Measurements from ENCODE around the gene C6orf47. TPM values are rescaled to one million over a fixed set of nuclear protein-coding genes. Genes with fewer than 3 reads are reported as not detected.

The C6orf47 gene
- total RNA-seq, 1 donor from 2014 or later: 20.8 TPM

DNA sequence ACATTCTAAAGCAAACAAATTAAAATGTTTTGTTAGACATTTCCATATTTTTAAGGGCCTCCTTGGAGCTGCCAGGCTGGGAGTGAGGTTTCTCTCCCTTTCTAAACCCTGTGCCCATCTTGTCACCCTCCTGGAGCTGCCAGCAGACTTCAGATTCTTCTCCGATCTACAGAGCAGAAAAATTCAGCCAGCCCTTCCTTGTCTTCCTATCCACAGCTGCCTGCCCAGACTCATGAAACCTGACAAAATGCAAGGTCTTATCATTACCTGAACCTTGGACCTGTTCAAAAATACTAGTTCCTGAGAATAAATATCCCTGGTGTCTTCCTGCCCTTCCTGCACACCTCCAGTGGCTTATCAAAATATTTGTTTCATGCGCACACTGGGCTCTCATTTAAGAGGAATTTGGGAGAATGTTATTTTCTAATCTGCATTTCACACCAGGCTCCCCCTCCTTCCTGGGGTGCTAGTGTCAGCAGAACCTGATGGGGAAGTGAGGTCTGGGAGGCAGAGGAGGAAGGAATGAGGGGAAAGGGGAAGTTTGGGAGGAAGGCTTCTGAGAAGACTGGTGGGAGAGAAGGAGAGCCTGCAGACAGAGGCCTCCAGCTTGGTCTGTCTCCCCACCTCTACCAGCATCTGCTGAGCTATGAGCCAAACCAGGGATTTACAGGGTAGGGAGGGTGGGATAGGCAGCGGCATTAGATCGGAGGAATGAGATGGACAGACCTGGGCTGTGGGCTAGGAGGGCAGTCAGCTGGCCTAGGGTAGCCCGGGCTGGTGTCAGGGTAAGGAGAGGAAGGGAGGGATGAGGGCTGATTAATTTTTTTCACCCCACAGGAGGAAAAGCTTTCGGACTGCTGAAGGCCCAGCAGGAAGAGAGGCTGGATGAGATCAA, 45.6 kb downstream of the C6orf47 start, which contains the start of gene AIF1:
TSS of gene AIF1 (plus strand) at position 551 of the 895 bp plus-strand sequence. CDS start at position 647, 96 bp downstream.
- DNase-seq: no peak

- no peak for DNase-seq
Observed at GRCh38 chr6:31614075-31614619, 46.4 kb downstream of the C6orf47 start.

- DNase-seq: no peak
Observed at GRCh38 chr6:31610968-31611367, 49.6 kb downstream of the C6orf47 start.

GRCh38 chr6:31609519-31610406, 50.8 kb downstream of the C6orf47 start:
- no peak for DNase-seq

Small RNA genes within 50 kb of the gene (small RNA-seq; reads per million reads assigned to genes)
- not detected for gene MIR4646 (ENCODE audit: low replicate concordance)
- gene MIR6832 (ENCODE audit: low replicate concordance): not detected
- not detected for gene RF00019 (ENCODE audit: low replicate concordance)
- 3.8 reads per million, percentile 91 among the genes with 10 or more reads in this experiment for gene SNORA38 (ENCODE audit: low replicate concordance)
- gene UQCRHP1 (ENCODE audit: low replicate concordance): not detected

Other genes with a start within 250 kb of the C6orf47 start
- gene MICB, start 162.6 kb downstream of the C6orf47 start, total RNA-seq: 3.9 TPM
- not detected for gene MCCD1, start 131.8 kb downstream of the C6orf47 start, total RNA-seq
- 319 TPM for gene DDX39B, start 118.8 kb downstream of the C6orf47 start, total RNA-seq
- gene ATP6V1G2, start 114.2 kb downstream of the C6orf47 start, total RNA-seq: 1.3 TPM
- 11.4 TPM for gene NFKBIL1, start 113.2 kb downstream of the C6orf47 start, total RNA-seq
- gene LTA, start 88.5 kb downstream of the C6orf47 start, total RNA-seq: not detected
- gene TNF, start 85.2 kb downstream of the C6orf47 start, total RNA-seq: not detected
- gene LTB, start 78.4 kb downstream of the C6orf47 start, total RNA-seq: 1.7 TPM
- 1.5 TPM for gene LST1, start 74.5 kb downstream of the C6orf47 start, total RNA-seq
- gene NCR3, start 67.8 kb downstream of the C6orf47 start, total RNA-seq: not detected
- gene AIF1, start 45.5 kb downstream of the C6orf47 start, total RNA-seq: 10.9 TPM
- 66.1 TPM for gene PRRC2A, start 40.1 kb downstream of the C6orf47 start, total RNA-seq
- 154 TPM for gene BAG6, start 8.1 kb downstream of the C6orf47 start, total RNA-seq
- gene APOM, start 4.9 kb downstream of the C6orf47 start, total RNA-seq: not detected
- 18.0 TPM for gene GPANK1, start 4.2 kb upstream of the C6orf47 start, total RNA-seq
- 92.1 TPM for gene CSNK2B, start 5.3 kb upstream of the C6orf47 start, total RNA-seq
- gene LY6G5B, start 9.2 kb upstream of the C6orf47 start, total RNA-seq: 2.6 TPM
- not detected for gene LY6G5C, start 20.3 kb upstream of the C6orf47 start, total RNA-seq
- gene ABHD16A, start 42.5 kb upstream of the C6orf47 start, total RNA-seq: 46.2 TPM
- 0.82 TPM for gene LY6G6F, start 46.1 kb upstream of the C6orf47 start, total RNA-seq
- gene LY6G6D, start 54.6 kb upstream of the C6orf47 start, total RNA-seq: not detected
- 1.1 TPM for gene LY6G6C, start 61.0 kb upstream of the C6orf47 start, total RNA-seq
- not detected for gene MPIG6B, start 62.6 kb upstream of the C6orf47 start, total RNA-seq
- gene DDAH2, start 68.5 kb upstream of the C6orf47 start, total RNA-seq: 114 TPM
- gene CLIC1, start 75.8 kb upstream of the C6orf47 start, total RNA-seq: 131 TPM
- gene MSH5, start 79.2 kb upstream of the C6orf47 start, total RNA-seq: 9.6 TPM
- not detected for gene SAPCD1, start 101.9 kb upstream of the C6orf47 start, total RNA-seq
- gene VWA7, start 116.5 kb upstream of the C6orf47 start, total RNA-seq: 2.3 TPM
- gene VARS1, start 135.0 kb upstream of the C6orf47 start, total RNA-seq: 42.5 TPM
- 20.8 TPM for gene LSM2, start 146.2 kb upstream of the C6orf47 start, total RNA-seq
- gene HSPA1L, start 154.5 kb upstream of the C6orf47 start, total RNA-seq: 4.5 TPM
- gene HSPA1A, start 154.8 kb upstream of the C6orf47 start, total RNA-seq: 698 TPM
- 827 TPM for gene HSPA1B, start 167.0 kb upstream of the C6orf47 start, total RNA-seq
- gene NEU1, start 202.0 kb upstream of the C6orf47 start, total RNA-seq: 25.6 TPM
- gene SLC44A4, start 218.2 kb upstream of the C6orf47 start, total RNA-seq: 1.7 TPM
- 37.4 TPM for gene EHMT2, start 236.9 kb upstream of the C6orf47 start, total RNA-seq
- gene ZBTB12, start 241.3 kb upstream of the C6orf47 start, total RNA-seq: 5.7 TPM